GM21526 (cell line): Measurements from ENCODE around the gene UTP11.

Experiments
- ATAC-seq: cut with Tn5 transposase; IDR thresholded peaks from one replicate; pipeline ENCODE4 v1.9.1; 2021; ENCODE audit warnings: moderate library complexity; ENCODE audit not compliant: unreplicated experiment, low FRiP score

UTP11 gene

DNA sequence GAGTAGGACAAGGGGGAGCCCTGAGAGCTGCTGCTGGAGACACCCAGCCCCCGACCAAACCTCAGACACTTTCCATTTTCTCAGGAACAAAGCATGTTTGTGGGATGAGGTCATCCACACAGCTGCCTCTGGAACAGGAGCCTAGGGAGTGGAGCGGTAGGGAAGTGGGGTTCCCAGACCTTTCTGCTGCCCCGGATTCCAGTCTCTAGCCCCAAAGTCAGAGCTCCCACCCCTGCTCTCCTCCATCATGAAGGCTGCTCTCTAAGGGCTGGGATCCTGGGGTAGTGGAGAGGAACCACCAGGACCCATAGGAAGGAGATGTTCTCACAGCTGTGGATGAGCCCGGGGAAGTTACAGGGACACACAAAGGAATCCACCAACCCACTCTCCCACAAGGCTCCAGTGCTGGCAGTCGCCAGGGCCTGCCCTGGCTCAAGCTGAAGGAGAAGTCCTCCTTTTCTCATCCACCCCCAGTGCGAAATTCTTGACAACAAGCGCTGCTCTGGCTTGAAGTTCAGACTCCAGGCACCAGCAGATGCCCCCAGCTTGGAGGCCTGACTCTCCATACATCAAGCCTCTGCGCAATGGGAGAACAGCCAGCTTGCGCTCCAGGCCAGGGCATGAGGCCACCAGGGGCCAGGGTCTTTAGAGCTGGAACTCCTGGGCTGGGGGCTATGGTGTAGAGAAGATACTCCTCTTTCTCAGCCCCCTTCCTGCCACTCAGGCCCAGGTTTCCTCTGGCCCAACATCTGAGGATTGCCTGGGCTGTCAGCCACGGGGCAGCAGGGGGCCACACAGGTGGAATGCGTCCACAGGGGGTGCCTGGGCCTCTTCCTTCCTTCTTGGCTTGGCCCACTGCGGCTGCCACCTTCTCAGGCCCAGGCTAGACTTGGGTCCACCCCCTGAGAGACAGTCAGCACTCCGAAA is 11.7 kb upstream of the UTP11 start:
- ATAC-seq, result no peak

GRCh38 chr1:38003261-38004250 is 9.0 kb upstream of the UTP11 start:
- no peak for ATAC-seq

DNA sequence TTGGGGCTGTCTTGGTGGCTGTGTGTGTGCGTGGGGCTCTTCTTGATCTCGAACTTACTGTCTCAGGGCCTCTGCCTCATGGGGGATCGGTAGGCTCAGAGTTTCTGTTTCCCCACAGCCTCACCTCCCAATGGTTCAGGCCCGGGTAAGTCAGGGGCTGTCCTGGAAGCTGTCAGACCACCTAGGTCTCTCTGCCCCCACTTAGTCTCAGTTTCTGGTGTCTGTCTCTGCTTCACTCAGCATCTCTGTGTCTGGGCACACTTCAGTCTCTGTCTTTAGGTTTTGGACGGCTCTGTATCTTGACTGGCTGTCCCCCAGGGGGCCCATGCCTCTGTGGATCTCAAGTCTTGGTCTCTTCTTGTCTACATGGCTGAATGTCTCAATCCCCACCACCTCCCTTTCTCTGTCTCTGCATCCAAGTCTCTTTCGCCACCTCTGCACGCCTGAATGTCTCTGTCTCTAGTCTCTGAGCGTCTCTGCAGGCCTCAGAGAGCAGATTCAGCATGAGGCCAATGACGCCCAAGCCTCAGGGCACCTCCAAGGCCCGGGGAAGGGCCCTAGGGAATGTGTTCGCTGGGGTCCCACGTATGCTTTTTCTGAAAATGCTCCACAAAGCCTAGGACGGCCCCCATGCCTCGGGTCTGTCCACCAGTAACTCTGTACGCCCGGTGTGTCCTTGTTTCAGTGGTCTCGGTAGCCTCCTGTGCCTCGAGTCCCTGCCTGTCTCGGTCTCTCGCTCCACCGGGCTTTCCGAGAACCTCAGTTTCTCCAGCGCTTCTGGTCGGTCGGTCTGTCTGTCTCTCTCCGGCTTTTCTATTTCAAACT is 8.0 kb upstream of the UTP11 start:
- no peak for ATAC-seq

DNA sequence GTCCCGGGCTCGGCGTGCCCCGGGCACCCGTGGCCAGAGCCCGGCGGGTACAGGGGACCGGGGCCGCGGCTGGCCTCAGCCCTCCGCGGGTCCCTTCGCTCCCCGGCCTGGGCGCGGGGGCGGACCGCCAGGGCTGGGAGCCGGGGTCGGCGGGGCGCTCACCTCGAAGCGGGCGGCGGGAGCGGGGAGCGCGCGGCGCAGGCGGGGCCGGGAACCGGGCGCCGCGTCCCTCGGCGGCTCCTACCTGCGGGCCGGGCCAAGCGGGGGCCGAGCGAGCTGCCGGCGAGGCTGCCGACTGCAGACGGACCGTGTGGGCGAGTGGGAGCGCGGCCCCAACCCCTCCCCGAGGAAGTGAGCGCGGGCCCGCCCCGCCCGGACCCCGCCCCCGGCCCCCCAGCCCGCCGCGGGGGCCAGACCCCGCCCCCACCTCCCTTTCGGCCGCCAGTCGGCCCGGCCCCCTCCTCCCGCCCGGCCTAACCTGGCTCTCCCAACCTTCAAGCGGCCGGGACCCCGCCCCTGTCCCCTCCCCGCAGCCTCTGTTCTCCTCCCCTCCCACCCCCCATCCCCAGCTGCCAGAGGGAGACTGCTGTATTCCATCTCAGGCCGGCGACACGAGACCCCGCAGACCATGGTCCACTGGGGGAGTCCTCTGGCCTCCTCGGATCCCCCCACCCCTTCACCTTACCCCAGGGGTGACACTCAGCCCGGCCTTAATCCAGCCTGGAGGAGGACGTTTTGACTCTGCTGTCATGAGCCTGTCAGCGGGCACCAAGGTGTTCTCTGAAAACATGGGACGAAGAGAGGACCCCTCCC is 7.1 kb upstream of the UTP11 start, which contains the start of gene FHL3:
FHL3 (minus strand) TSS at position 320 of the 813 bp plus-strand sequence. CDS start 6,102 bp downstream, outside the sequence.
- ATAC-seq, result no peak

DNA sequence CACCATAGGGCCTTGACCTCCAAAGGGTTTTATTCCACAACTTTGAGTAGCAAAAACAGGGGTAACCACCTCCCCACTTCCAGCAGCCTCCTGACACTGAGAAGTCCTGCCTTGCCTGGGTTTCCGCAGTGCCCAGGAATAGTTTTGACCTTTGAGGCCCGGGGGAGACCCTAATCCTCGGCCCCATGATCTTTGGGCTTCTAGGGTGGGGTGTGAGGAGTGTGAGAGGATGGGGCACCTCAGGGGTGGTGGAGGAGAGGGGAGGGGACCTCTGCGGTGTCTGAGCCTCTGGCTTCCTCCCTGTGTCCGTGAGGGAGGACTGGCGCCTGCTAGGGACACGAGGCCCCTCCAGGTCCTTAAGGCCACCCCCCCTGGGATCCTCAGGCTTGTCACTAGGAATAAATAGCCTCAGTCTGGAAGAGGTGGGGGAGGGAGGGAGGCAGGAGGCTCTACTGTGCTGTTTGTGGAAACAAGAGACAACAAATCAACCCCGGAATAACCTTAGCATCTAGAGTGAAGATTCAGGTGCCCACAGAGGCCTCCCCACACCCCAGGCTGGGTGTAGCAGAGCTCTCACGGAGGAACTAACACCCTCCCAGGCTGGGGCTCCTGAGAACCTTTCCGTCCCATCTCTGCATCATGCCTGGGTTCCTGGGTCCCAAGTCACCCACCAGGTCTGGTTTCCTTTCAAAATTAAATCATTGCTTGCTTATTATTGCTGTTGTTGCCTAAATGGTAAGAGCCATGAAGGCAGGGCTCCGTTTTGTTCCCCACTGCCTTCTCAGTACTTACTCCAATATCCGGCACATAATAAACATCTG is 6.3 kb upstream of the UTP11 start:
- ATAC-seq, result no peak

DNA sequence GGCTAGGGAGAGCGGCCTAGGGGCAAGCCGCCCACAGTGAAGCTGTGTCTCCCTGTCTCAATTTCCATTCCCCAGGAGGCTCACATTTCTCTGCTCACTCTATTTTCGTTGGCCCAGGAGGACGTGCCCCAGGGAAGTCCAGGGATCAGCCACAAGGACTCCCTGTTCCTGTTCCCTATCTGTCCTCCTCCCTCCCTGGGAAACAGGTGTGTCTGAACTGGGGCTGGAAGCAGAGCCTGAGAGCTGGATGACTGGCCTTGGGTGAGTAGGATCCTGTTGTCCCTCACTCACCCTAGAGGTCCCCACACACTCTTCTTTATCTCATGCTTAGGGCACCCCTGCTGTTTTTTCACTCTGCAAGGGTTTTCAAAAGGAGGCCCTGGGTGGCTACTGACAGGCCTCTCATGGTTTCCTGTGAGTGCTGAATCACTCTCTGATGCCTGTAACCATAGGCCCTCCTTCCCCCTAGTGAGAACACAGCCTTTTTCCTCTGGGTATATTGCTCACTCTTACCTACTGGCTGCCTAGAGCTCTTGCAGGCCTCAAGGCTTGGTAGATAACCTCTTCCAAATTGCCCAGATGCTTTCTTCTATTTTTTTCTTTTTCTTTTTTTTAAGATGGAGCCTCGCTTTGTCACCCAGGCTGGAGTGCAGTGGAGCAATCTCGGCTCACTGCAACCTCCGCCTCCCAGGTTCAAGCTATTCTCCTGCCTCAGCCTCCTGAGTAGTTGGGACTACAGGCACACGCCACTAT is 3.3 kb upstream of the UTP11 start:
- ATAC-seq, result no peak

DNA sequence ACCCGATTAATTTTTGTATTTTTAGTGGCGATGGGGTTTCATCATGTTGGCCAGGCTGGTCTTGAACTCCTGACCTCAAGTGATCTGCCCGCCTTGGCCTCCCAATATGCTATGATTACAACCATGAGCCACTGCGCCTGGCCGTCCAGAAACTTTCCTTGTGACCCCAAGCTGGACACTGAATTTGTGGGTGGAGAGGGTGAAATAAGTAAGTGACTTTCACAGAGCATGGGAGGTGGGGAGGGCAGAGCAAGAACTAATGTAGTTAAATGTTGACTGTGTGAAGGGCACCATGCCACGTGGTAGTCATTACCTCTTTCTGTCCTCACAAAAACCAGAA is 2.7 kb upstream of the UTP11 start:
- ATAC-seq, result no peak

- no peak for ATAC-seq
Observed at GRCh38 chr1:38013227-38013622, 691 bp downstream of the UTP11 start.

DNA sequence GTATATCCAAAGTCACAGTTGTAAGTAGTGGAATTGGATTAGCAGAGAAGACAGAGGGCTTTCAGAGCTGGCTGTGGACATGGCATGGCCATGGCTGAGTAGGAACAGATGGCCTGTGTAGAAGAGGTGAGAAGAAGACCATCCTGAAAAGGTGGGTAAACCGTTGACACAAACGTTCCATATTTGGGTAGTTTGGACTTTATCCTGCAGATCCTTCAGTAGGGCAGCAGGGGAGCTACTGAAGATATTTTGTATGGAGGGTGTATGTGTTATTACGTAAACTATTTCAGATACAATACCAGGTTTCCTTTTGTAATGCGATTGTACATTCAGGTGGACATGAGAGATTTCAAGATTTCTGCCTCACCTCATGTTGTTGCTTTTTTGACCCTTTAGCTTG is 1.6 kb downstream of the UTP11 start:
- no peak for ATAC-seq

- no peak for ATAC-seq
Observed at GRCh38 chr1:38014724-38015424, 2.3 kb downstream of the UTP11 start.

- ATAC-seq, result no peak
Observed at GRCh38 chr1:38015978-38016725, 3.6 kb downstream of the UTP11 start.

GRCh38 chr1:38018864-38019343 is 6.4 kb downstream of the UTP11 start:
- no peak for ATAC-seq

- ATAC-seq, result no peak
Observed at GRCh38 chr1:38020396-38020795, 7.9 kb downstream of the UTP11 start.

DNA sequence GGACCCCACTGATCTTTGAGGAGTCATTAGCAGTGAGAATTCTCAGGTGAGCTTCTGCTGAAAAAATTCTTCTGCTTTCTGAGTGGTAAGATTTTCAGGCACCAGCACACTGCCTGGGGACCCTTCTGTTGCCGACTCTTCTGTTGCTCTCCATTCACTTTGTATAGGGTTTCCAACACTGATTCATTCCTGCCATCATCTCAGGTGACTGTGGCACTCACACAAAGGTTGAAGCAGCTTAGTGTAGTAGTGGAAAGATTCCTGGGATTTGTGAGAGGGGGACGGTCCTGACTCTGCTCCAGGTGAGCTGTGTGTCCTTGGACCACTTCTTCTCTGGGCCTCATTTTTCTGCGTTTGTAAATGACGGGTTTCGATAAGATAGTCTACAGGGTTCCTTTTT is 9.4 kb downstream of the UTP11 start:
- no peak for ATAC-seq

- no peak for ATAC-seq
Observed at GRCh38 chr1:38022810-38023209, 10.3 kb downstream of the UTP11 start.

DNA sequence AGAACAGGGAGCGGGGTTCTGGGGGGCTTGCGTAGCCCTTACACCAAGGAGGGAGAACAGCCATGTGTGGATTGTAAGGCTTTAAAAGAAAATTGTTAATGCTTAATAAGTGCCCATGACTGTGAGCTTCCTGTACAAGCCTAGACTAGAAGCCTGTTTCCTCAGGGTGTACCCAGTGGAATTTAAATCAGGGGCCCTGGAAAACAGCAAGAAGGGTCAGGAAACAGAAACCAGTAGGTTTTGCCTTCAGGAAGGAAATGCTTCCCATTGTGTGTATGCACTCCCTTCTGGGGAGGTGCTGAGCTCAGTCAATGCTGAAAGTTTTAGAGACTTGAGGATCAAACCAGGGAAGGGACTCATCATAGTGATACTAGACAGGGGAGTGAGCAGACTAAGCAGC is 12.7 kb downstream of the UTP11 start:
- ATAC-seq, result no peak

- no peak for ATAC-seq
Observed at GRCh38 chr1:38025664-38026063, 13.1 kb downstream of the UTP11 start.
